Effector CD4-positive, alpha-beta T cell (primary cell): ENCODE results near the gene CDR2L.

Experiments used
- DNase-seq: peaks from one replicate; pipeline ENCODE4 v3.0.0-alpha.2; 2020

Gene CDR2L

GRCh38 chr17:75046407-75047289, 59.2 kb downstream of the CDR2L start, which contains the start of the genes ATP5PD and KCTD2:
ATP5PD (minus strand) TSS chr17:75046969; CDS start chr17:75042650, 4,319 bp downstream.
KCTD2 (plus strand) TSS chr17:75047225; CDS start chr17:75047251, 26 bp downstream.
- DNase-seq: peak; percentile 91

- peak; percentile 14 for DNase-seq
Observed at GRCh38 chr17:75047398-75048098, 60.1 kb downstream of the CDR2L start.

GRCh38 chr17:75048249-75048878, 60.9 kb downstream of the CDR2L start:
- no peak for DNase-seq

GRCh38 chr17:75049057-75049456, 61.6 kb downstream of the CDR2L start:
- no peak for DNase-seq

- DNase-seq: no peak
Observed at GRCh38 chr17:75049706-75050105, 62.3 kb downstream of the CDR2L start.

GRCh38 chr17:75051941-75052340, 64.5 kb downstream of the CDR2L start:
- no peak for DNase-seq
